HEK293 (cell line): Measurements from ENCODE around the gene RIPPLY2.
A peak's percentile ranks its signal among the peaks of the same experiment; 100 is the strongest.

Source experiments
- KLF7 ChIP-seq: fragments of 450-650 bp; formaldehyde crosslinking; IDR thresholded peaks from 2 replicates; pipeline ENCODE4 v1.5.1; 2016; ENCODE audit warnings: missing biosample characterization, missing genetic modification characterization, borderline replicate concordance
- KLF9 ChIP-seq: fragments of 450-650 bp; formaldehyde crosslinking; IDR thresholded peaks from 2 replicates; pipeline ENCODE4 v1.5.1; 2016; ENCODE audit warnings: missing biosample characterization, missing genetic modification characterization, low read depth
- YY1 ChIP-seq: fragments of 450-650 bp; formaldehyde crosslinking; IDR thresholded peaks from 2 replicates; pipeline ENCODE4 v1.5.1; 2018; ENCODE audit warnings: missing biosample characterization, missing genetic modification characterization
- ZNF311 ChIP-seq: fragments of 450-650 bp; formaldehyde crosslinking; IDR thresholded peaks from 2 replicates; pipeline ENCODE4 v1.5.1; 2017; ENCODE audit warnings: missing biosample characterization, missing genetic modification characterization, borderline replicate concordance
- ZNF324 ChIP-seq: fragments of 450-650 bp; formaldehyde crosslinking; IDR thresholded peaks from 2 replicates; pipeline ENCODE4 v1.5.1; 2016; ENCODE audit warnings: missing biosample characterization, missing genetic modification characterization
- ZNF600 ChIP-seq: fragments of 450-650 bp; formaldehyde crosslinking; IDR thresholded peaks from 2 replicates; pipeline ENCODE4 v1.5.1; 2016; ENCODE audit warnings: missing biosample characterization, missing genetic modification characterization
- ZNF621 ChIP-seq: fragments of 450-650 bp; formaldehyde crosslinking; IDR thresholded peaks from 2 replicates; pipeline ENCODE4 v1.5.1; 2017; ENCODE audit warnings: missing biosample characterization, missing genetic modification characterization
- ZSCAN16 ChIP-seq: fragments of 450-650 bp; formaldehyde crosslinking; IDR thresholded peaks from 2 replicates; pipeline ENCODE4 v1.5.1; 2016; ENCODE audit warnings: missing biosample characterization, missing genetic modification characterization
- TF ChIP-seq, protein P1 (sequence below): fragments of 450-650 bp; formaldehyde crosslinking; IDR thresholded peaks from 2 replicates; pipeline ENCODE4 v1.5.1; 2016; ENCODE audit warnings: missing biosample characterization, missing genetic modification characterization
- TF ChIP-seq, protein P2 (sequence below): fragments of 450-650 bp; IDR thresholded peaks from 2 replicates; pipeline ENCODE4 v1.5.1; 2018; ENCODE audit warnings: missing biosample characterization, missing genetic modification characterization

DNA sequence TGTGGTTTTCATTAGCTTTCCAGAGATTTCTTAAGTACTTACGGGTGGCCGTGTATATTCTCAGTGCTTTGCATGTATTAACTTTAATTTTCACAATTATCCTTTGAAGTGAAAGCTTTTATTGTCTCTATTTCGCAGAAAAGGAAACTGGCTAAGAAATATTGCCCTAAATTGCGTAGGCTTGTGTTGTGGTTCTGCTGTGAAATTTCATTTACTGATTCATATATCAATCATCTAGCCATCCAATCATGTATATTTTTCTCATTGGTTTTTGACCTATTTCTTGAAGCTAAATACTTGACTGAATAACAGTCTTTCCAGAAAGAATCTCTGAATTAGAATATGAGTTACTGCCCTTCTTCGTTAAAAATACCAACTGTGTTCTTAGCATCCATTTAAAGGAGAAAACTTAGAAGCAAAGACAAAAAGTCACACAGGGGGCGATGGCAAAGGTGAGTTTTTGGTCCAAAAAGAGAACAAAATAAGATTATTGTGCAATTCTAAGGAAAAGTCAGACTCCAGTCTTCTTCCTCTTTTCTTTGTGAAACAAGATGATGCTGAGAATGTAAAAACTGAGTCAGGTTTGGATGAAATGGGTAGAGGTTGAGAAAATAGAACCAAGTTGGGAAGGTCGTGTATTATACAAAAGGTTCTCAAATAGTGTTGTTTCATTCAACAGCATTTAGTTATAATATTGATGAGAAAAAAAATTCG, 7.8 kb downstream of the RIPPLY2 start:
- TF ChIP-seq, protein P1, sequence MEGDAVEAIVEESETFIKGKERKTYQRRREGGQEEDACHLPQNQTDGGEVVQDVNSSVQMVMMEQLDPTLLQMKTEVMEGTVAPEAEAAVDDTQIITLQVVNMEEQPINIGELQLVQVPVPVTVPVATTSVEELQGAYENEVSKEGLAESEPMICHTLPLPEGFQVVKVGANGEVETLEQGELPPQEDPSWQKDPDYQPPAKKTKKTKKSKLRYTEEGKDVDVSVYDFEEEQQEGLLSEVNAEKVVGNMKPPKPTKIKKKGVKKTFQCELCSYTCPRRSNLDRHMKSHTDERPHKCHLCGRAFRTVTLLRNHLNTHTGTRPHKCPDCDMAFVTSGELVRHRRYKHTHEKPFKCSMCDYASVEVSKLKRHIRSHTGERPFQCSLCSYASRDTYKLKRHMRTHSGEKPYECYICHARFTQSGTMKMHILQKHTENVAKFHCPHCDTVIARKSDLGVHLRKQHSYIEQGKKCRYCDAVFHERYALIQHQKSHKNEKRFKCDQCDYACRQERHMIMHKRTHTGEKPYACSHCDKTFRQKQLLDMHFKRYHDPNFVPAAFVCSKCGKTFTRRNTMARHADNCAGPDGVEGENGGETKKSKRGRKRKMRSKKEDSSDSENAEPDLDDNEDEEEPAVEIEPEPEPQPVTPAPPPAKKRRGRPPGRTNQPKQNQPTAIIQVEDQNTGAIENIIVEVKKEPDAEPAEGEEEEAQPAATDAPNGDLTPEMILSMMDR: no peak
- TF ChIP-seq ZNF324 (tag by site-specific recombination): no peak
- no peak for TF ChIP-seq KLF9
- no peak for TF ChIP-seq ZNF621 (tag by site-specific recombination)
- no peak for TF ChIP-seq YY1 (tag by site-specific recombination)
- no peak for TF ChIP-seq ZNF311 (tag by site-specific recombination)
- TF ChIP-seq, protein P2, sequence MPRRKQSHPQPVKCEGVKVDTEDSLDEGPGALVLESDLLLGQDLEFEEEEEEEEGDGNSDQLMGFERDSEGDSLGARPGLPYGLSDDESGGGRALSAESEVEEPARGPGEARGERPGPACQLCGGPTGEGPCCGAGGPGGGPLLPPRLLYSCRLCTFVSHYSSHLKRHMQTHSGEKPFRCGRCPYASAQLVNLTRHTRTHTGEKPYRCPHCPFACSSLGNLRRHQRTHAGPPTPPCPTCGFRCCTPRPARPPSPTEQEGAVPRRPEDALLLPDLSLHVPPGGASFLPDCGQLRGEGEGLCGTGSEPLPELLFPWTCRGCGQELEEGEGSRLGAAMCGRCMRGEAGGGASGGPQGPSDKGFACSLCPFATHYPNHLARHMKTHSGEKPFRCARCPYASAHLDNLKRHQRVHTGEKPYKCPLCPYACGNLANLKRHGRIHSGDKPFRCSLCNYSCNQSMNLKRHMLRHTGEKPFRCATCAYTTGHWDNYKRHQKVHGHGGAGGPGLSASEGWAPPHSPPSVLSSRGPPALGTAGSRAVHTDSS (tag by site-specific recombination): 0 out of 2 replicates have a peak, but pooled peaks have one; percentile 9
- TF ChIP-seq ZNF600 (tag by site-specific recombination): no peak
- no peak for TF ChIP-seq KLF7 (tag by site-specific recombination)
- no peak for TF ChIP-seq ZSCAN16 (tag by site-specific recombination)
